PC-3 (cell line): Measurements from ENCODE around the gene EPHB2. TPM values are rescaled to one million over a fixed set of nuclear protein-coding genes. Genes with fewer than 3 reads are reported as not detected.

ENCODE experiments used
- ATAC-seq: fragments of 200-7000 bp; cut with Tn5 transposase; 2 replicates; pipeline ENCODE4 v1.9.1; 2020; ENCODE audit warnings: mild to moderate bottlenecking, moderate library complexity
- BruUV-seq: library from RNA; stranded (reverse); fragments of 400-500 nt; replicated peaks from 2 replicates; lab custom pipeline; 2021; lab: Mats Ljungman, UMichigan
- CTCF ChIA-PET: fragments of 300-600 bp; sonication (Branson Sonifier 250); formaldehyde crosslinking; loops from one replicate; lab custom pipeline; 2022; ENCODE audit warnings: antibody characterized with exemption; lab: Charles Lee
- POLR2A ChIA-PET: fragments of 300-600 bp; sonication (Branson Sonifier 250); formaldehyde crosslinking; loops from one replicate; lab custom pipeline; 2022; ENCODE audit warnings: antibody characterized with exemption; ENCODE audit not compliant: unreplicated experiment; lab: Charles Lee
- DNase-seq: peaks from one replicate; pipeline ENCODE4 v3.0.0-alpha.2; 2015
- H2AFZ ChIP-seq: fragments of 300-600 bp; sonication (generic); 2 replicates; pipeline ENCODE4 v1.6.0; 2016; ENCODE audit warnings: antibody characterized with exemption, low read length
- H3F3A ChIP-seq: fragments of 300-600 bp; sonication (generic); one replicate; pipeline ENCODE4 v1.6.0; 2017; ENCODE audit warnings: antibody characterized with exemption, low read length, control low read depth, mild to moderate bottlenecking; ENCODE audit not compliant: unreplicated experiment
- H3K27ac ChIP-seq: fragments of 300-600 bp; sonication (generic); 2 replicates; pipeline ENCODE4 v1.5.1; 2016; ENCODE audit warnings: mild to moderate bottlenecking, low read length
- H3K27me3 ChIP-seq: fragments of 300-600 bp; sonication (generic); 2 replicates; pipeline ENCODE4 v1.6.1; 2016; ENCODE audit warnings: low read length, mixed read lengths
- H3K36me3 ChIP-seq: fragments of 300-600 bp; sonication (generic); 2 replicates; pipeline ENCODE4 v1.6.1; 2016; ENCODE audit warnings: low read depth, mixed run types, low read length, mixed read lengths
- H3K4me1 ChIP-seq: fragments of 300-600 bp; sonication (generic); 2 replicates; pipeline ENCODE4 v1.5.1; 2016; ENCODE audit warnings: low read length; ENCODE audit not compliant: insufficient read depth
- H3K4me2 ChIP-seq: fragments of 300-600 bp; sonication (generic); 2 replicates; pipeline ENCODE4 v1.6.0; 2016; ENCODE audit warnings: low read length
- H3K4me3 ChIP-seq: fragments of 300-600 bp; sonication (generic); 2 replicates; pipeline ENCODE4 v1.5.1; 2016; ENCODE audit warnings: mild to moderate bottlenecking, low read length, mixed read lengths
- H3K79me2 ChIP-seq: fragments of 300-600 bp; sonication (generic); 2 replicates; pipeline ENCODE4 v1.6.1; 2017; ENCODE audit warnings: low read length, mixed read lengths
- H3K9ac ChIP-seq: fragments of 300-600 bp; sonication (generic); 2 replicates; pipeline ENCODE4 v1.6.0; 2016; ENCODE audit warnings: mild to moderate bottlenecking, low read length
- H3K9me2 ChIP-seq: fragments of 300-600 bp; sonication (generic); replicated peaks from 2 replicates; pipeline ENCODE4 v1.6.1; 2016; ENCODE audit warnings: mixed run types, low read length, mixed read lengths
- H3K9me3 ChIP-seq: fragments of 300-600 bp; sonication (generic); 2 replicates; pipeline ENCODE4 v1.6.1; 2016; ENCODE audit warnings: low read length, mixed read lengths
- H4K20me1 ChIP-seq: fragments of 300-600 bp; sonication (generic); 2 replicates; pipeline ENCODE4 v1.6.1; 2016; ENCODE audit warnings: low read length, mixed read lengths
- EZH2 ChIP-seq: fragments of 300-600 bp; sonication (generic); IDR thresholded peaks from one replicate; pipeline ENCODE4 v1.6.1; 2017; ENCODE audit warnings: antibody characterized with exemption, mild to moderate bottlenecking, low read length; ENCODE audit not compliant: unreplicated experiment
- EZH2phosphoT487 ChIP-seq: fragments of 300-600 bp; sonication (generic); IDR thresholded peaks from 2 replicates; pipeline ENCODE4 v1.6.1; 2018; ENCODE audit warnings: mild to moderate bottlenecking, antibody characterized with exemption, low read length, borderline replicate concordance
- intact Hi-C: fragments of 100-400 bp; cut with micrococcal nuclease; formaldehyde crosslinking; loops from 2 replicates; pipeline ENCODE4 v1.9.0; 2023
- total RNA-seq: library from RNA; depleted of rRNA; stranded (reverse); fragments of >200 nt; gene quantifications from 2 replicates; pipeline ENCODE4 v1.2.3, GENCODE V29; 2014
- TF ChIP-seq, protein P1 (sequence below): fragments of 300-600 bp; sonication (generic); conservative IDR thresholded peaks from 2 replicates; pipeline ENCODE4 v1.5.1; 2017; ENCODE audit warnings: antibody characterized with exemption, low read depth, mild to moderate bottlenecking, low read length

Gene EPHB2
- total RNA-seq, 1 experiment from 2014 or later, result 23.2 TPM

DNA sequence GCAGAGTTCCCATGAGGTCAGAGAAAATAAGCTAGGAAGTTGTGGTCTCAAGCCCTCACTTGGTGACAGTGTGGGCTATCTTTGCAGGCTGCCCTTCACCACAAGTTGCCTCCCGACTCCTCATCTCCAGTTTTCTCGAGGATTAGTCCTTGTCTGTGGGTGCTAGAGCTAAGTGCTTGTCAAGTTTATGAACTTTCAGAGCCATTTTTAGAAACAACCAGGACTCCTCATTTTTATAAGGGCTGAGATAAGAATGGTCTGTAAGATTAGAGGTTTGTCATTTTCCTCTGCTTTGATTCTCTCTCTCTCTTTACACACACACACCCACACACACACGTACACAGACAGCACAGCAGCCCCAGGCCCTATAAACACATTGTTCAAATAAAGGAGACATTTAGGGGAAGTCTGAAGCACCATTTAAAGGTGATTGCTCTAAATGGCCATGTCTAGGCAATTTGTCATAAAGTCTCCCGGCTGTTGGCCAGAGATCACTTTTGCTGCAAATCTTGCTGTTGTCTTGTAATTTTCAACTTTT lies 134.8 kb downstream of the EPHB2 start:
- no peaks in the 10 kb centered on the region for H3K36me3 ChIP-seq
- no peak overlapping the region for H3K4me2 ChIP-seq
- no peaks in the 10 kb centered on the region for H3F3A ChIP-seq
- H3K27me3 ChIP-seq, result no peaks in the 10 kb centered on the region
- H3K4me3 ChIP-seq, result no peak overlapping the region
- no peaks in the 10 kb centered on the region for H3K9me3 ChIP-seq
- ATAC-seq (peak; percentile 20; the same call in 1 of the 2 replicates), DNase-seq (no peak)
- H3K4me1 ChIP-seq, result no peaks in the 10 kb centered on the region
- TF ChIP-seq EZH2 (no peak), EZH2phosphoT487 (no peak)
- TF ChIP-seq, protein P1, sequence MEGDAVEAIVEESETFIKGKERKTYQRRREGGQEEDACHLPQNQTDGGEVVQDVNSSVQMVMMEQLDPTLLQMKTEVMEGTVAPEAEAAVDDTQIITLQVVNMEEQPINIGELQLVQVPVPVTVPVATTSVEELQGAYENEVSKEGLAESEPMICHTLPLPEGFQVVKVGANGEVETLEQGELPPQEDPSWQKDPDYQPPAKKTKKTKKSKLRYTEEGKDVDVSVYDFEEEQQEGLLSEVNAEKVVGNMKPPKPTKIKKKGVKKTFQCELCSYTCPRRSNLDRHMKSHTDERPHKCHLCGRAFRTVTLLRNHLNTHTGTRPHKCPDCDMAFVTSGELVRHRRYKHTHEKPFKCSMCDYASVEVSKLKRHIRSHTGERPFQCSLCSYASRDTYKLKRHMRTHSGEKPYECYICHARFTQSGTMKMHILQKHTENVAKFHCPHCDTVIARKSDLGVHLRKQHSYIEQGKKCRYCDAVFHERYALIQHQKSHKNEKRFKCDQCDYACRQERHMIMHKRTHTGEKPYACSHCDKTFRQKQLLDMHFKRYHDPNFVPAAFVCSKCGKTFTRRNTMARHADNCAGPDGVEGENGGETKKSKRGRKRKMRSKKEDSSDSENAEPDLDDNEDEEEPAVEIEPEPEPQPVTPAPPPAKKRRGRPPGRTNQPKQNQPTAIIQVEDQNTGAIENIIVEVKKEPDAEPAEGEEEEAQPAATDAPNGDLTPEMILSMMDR, result no peak
- ChIA-PET POLR2A (no interaction called here), CTCF (no interaction called here)
- no TSS peak for BruUV-seq
- no peaks in the 10 kb centered on the region for H3K9me2 ChIP-seq
- no peak overlapping the region for H3K9ac ChIP-seq
- intact Hi-C loops, result no loop called here
- H4K20me1 ChIP-seq, result no peaks in the 10 kb centered on the region
- H3K27ac ChIP-seq, result no peak overlapping the region
- no peak overlapping the region for H2AFZ ChIP-seq
- no peaks in the 10 kb centered on the region for H3K79me2 ChIP-seq

- POLR2A ChIA-PET, result no interaction called here
- Histone ChIP-seq H3K27me3 (no peaks in the 10 kb centered on the region), H3K4me3 (no peak overlapping the region), H3K79me2 (no peaks in the 10 kb centered on the region), H4K20me1 (no peaks in the 10 kb centered on the region), H3K9me3 (no peaks in the 10 kb centered on the region), H3F3A (no peaks in the 10 kb centered on the region), H3K4me2 (no peak overlapping the region), H3K36me3 (no peaks in the 10 kb centered on the region), H3K9ac (no peak overlapping the region), H3K4me1 (no peaks in the 10 kb centered on the region), H3K27ac (no peak overlapping the region), H2AFZ (no peak overlapping the region), H3K9me2 (no peaks in the 10 kb centered on the region)
- CTCF ChIA-PET, result no interaction called here
- DNase-seq, result no peak
- no peak for TF ChIP-seq EZH2phosphoT487
- BruUV-seq, result no TSS peak
- intact Hi-C loops, result no loop called here
- ATAC-seq, result no peak
Measured at GRCh38 chr1:22846458-22846857, 135.8 kb downstream of the EPHB2 start.

- Histone ChIP-seq H3K4me3 (no peak overlapping the region), H3K27ac (no peak overlapping the region), H3K4me2 (no peak overlapping the region), H2AFZ (no peak overlapping the region), H3K9ac (no peak overlapping the region), H3K9me2 (no peaks in the 10 kb centered on the region), H3K9me3 (no peaks in the 10 kb centered on the region), H4K20me1 (no peaks in the 10 kb centered on the region), H3K36me3 (no peaks in the 10 kb centered on the region), H3K79me2 (no peaks in the 10 kb centered on the region), H3K4me1 (no peaks in the 10 kb centered on the region), H3K27me3 (no peaks in the 10 kb centered on the region), H3F3A (no peaks in the 10 kb centered on the region)
- ChIA-PET POLR2A (no interaction called here), CTCF (no interaction called here)
- ATAC-seq (no peak), DNase-seq (no peak)
- intact Hi-C loops, result no loop called here
- BruUV-seq, result no TSS peak
- TF ChIP-seq, protein P1, result no peak
- no peak for TF ChIP-seq EZH2
Measured at GRCh38 chr1:22847249-22847648, 136.6 kb downstream of the EPHB2 start.
